ENCODE measurements around the gene ESRRA. TPM values are rescaled to one million over a fixed set of nuclear protein-coding genes. Genes with fewer than 3 reads are reported as not detected.

Gene ESRRA
- total RNA-seq, 1 donor from 2014 or later, result 28.1 TPM

- Mint-ChIP-seq H3K27ac (no peak overlapping the region), H3K36me3 (ENCODE audit: insufficient read depth) (peaks cover 15% of the 10 kb centered on the region), H3K27me3 (no peaks in the 10 kb centered on the region), H3K9me3 (ENCODE audit: low read depth) (no peaks in the 10 kb centered on the region), H3K4me3 (ENCODE audit: low read depth) (no peak overlapping the region), H3K4me1 (ENCODE audit: low read depth) (no peaks in the 10 kb centered on the region)
- no peak for DNase-seq (ENCODE audit: low spot score, unreplicated experiment)
- TF ChIP-seq, protein P1, sequence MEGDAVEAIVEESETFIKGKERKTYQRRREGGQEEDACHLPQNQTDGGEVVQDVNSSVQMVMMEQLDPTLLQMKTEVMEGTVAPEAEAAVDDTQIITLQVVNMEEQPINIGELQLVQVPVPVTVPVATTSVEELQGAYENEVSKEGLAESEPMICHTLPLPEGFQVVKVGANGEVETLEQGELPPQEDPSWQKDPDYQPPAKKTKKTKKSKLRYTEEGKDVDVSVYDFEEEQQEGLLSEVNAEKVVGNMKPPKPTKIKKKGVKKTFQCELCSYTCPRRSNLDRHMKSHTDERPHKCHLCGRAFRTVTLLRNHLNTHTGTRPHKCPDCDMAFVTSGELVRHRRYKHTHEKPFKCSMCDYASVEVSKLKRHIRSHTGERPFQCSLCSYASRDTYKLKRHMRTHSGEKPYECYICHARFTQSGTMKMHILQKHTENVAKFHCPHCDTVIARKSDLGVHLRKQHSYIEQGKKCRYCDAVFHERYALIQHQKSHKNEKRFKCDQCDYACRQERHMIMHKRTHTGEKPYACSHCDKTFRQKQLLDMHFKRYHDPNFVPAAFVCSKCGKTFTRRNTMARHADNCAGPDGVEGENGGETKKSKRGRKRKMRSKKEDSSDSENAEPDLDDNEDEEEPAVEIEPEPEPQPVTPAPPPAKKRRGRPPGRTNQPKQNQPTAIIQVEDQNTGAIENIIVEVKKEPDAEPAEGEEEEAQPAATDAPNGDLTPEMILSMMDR (IDR thresholded peaks at IDR 0.05; ENCODE audit: unreplicated experiment), result no peak
These were observed 45.1 kb upstream of the ESRRA start for GRCh38 chr11:64260147-64260708.

DNA sequence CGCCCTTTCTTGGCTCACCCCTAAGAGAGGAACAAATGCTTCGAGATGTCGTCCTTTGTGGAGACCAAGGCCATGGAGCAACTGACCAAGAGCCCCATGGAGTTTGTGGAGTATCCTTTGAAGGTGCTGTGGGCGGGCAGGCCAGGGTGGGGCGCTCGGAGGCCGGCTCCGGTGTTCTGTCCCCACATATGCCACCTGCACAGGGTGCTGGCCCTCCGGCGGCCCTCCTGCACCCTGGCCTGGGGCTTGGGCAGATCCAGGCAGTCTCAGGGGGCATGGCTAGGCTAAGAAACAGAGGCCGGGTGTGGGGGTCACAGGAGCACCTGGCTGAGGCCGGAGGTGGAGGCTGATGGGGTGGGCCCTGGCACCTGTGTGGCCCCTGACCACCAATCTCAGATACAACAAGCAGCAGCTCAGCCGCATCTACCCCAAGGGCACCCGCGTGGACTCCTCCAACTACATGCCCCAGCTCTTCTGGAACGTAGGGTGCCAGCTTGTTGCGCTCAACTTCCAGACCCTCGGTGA, 43.7 kb upstream of the ESRRA start:
- H3K4me1 Mint-ChIP-seq (ENCODE audit: low read depth), result no peaks in the 10 kb centered on the region
- no peaks in the 10 kb centered on the region for H3K9me3 Mint-ChIP-seq (ENCODE audit: low read depth)
- no peak overlapping the region for H3K4me3 Mint-ChIP-seq (ENCODE audit: low read depth)
- no peaks in the 10 kb centered on the region for H3K27me3 Mint-ChIP-seq
- no peak overlapping the region for H3K27ac Mint-ChIP-seq
- TF ChIP-seq, protein P1 (IDR thresholded peaks at IDR 0.05; ENCODE audit: unreplicated experiment), result no peak
- peaks cover 17% of the 10 kb centered on the region for H3K36me3 Mint-ChIP-seq (ENCODE audit: insufficient read depth)
- DNase-seq (ENCODE audit: low spot score, unreplicated experiment), result no peak

- no peak overlapping the region for H3K27ac Mint-ChIP-seq
- H3K36me3 Mint-ChIP-seq (ENCODE audit: insufficient read depth), result peaks cover 17% of the 10 kb centered on the region
These were observed 42.9 kb upstream of the ESRRA start for GRCh38 chr11:64262271-64263002.

GRCh38 chr11:64263021-64263946, 42.0 kb upstream of the ESRRA start:
- H3K4me1 Mint-ChIP-seq (ENCODE audit: low read depth), result no peaks in the 10 kb centered on the region
- no peak overlapping the region for H3K4me3 Mint-ChIP-seq (ENCODE audit: low read depth)
- no peak overlapping the region for H3K27ac Mint-ChIP-seq
- TF ChIP-seq, protein P1 (IDR thresholded peaks at IDR 0.05; ENCODE audit: unreplicated experiment), result no peak
- no peak for DNase-seq (ENCODE audit: low spot score, unreplicated experiment)
- H3K27me3 Mint-ChIP-seq, result no peaks in the 10 kb centered on the region
- H3K9me3 Mint-ChIP-seq (ENCODE audit: low read depth), result no peaks in the 10 kb centered on the region
- peaks cover 15% of the 10 kb centered on the region for H3K36me3 Mint-ChIP-seq (ENCODE audit: insufficient read depth)

More at GRCh38 chr11:64262271-64263002, 42.9 kb upstream of the ESRRA start:
- TF ChIP-seq, protein P1 (IDR thresholded peaks at IDR 0.05; ENCODE audit: unreplicated experiment), result no peak
- Mint-ChIP-seq H3K4me1 (ENCODE audit: low read depth) (no peaks in the 10 kb centered on the region), H3K9me3 (ENCODE audit: low read depth) (no peaks in the 10 kb centered on the region), H3K27me3 (no peaks in the 10 kb centered on the region), H3K4me3 (ENCODE audit: low read depth) (no peak overlapping the region)
- no peak for DNase-seq (ENCODE audit: low spot score, unreplicated experiment)

GRCh38 chr11:64263947-64264317, 41.4 kb upstream of the ESRRA start:
- H3K27me3 Mint-ChIP-seq, result no peaks in the 10 kb centered on the region

More at GRCh38 chr11:64263947-64264317, 41.4 kb upstream of the ESRRA start:
- TF ChIP-seq, protein P1 (IDR thresholded peaks at IDR 0.05; ENCODE audit: unreplicated experiment), result no peak
- Mint-ChIP-seq H3K4me1 (ENCODE audit: low read depth) (peaks cover 3% of the 10 kb centered on the region), H3K4me3 (ENCODE audit: low read depth) (no peak overlapping the region), H3K9me3 (ENCODE audit: low read depth) (no peaks in the 10 kb centered on the region), H3K36me3 (ENCODE audit: insufficient read depth) (peaks cover 15% of the 10 kb centered on the region), H3K27ac (no peak overlapping the region)
- DNase-seq (ENCODE audit: low spot score, unreplicated experiment), result no peak
